NCI-H2107 treated with DMSO at 0.1 percent for 48 hours (cell line): ENCODE data around the gene SHKBP1.

Experiments used
- DNase-seq: peaks from one replicate; lab custom pipeline; 2025; ENCODE audit not compliant: unreplicated experiment; lab: John Stamatoyannopoulos, UW

The SHKBP1 gene

GRCh38 chr19:40632311-40633036, 55.8 kb downstream of the SHKBP1 start:
- no peak for DNase-seq

GRCh38 chr19:40633207-40633606, 56.5 kb downstream of the SHKBP1 start:
- no peak for DNase-seq

GRCh38 chr19:40638327-40638726, 61.7 kb downstream of the SHKBP1 start:
- DNase-seq = no peak

- DNase-seq = no peak
Observed at GRCh38 chr19:40639638-40639982, 62.9 kb downstream of the SHKBP1 start.

GRCh38 chr19:40640744-40641143, 64.1 kb downstream of the SHKBP1 start:
- no peak for DNase-seq
